SK-N-SH (cell line): ENCODE measurements around the gene ERC2.

Experiments used
- CTCF ChIP-seq: fragments of 200-600 bp; sonication (generic); IDR thresholded peaks from 2 replicates; pipeline ENCODE4 v1.6.1; 2017; ENCODE audit warnings: antibody characterized with exemption, mild to moderate bottlenecking, moderate library complexity
- EZH2phosphoT487 ChIP-seq: fragments of 200-600 bp; sonication (generic); IDR thresholded peaks from 2 replicates; pipeline ENCODE4 v1.6.1; 2017; ENCODE audit warnings: low read depth, mixed run types, mild to moderate bottlenecking, antibody characterized with exemption, moderate library complexity, borderline replicate concordance
- FOXM1 ChIP-seq: IDR thresholded peaks from 2 replicates; pipeline ENCODE4 v1.4.0; 2012; ENCODE audit warnings: low read depth, mild to moderate bottlenecking
- MAX ChIP-seq: IDR thresholded peaks from 2 replicates; pipeline ENCODE4 v1.4.0; 2012; ENCODE audit warnings: low read depth
- MXI1 ChIP-seq: IDR thresholded peaks from 2 replicates; pipeline ENCODE4 v1.6.1; 2012; ENCODE audit warnings: mild to moderate bottlenecking, low read depth, low read length, improper control_type of control experiment
- NRF1 ChIP-seq: IDR thresholded peaks from 2 replicates; pipeline ENCODE4 v1.6.1; 2012; ENCODE audit warnings: low read depth, mild to moderate bottlenecking, low read length
- POLR2AphosphoS5 ChIP-seq: IDR thresholded peaks from 2 replicates; pipeline ENCODE4 v1.6.1; 2012; ENCODE audit warnings: low read depth, low read length
- RAD21 ChIP-seq: IDR thresholded peaks from 2 replicates; pipeline ENCODE4 v1.6.1; 2012; ENCODE audit warnings: mild to moderate bottlenecking, low read length
- SIN3A ChIP-seq: IDR thresholded peaks from 2 replicates; pipeline ENCODE4 v1.6.1; 2012; ENCODE audit warnings: low read depth, mild to moderate bottlenecking, low read length, moderate library complexity, borderline replicate concordance
- SMC3 ChIP-seq: IDR thresholded peaks from 2 replicates; pipeline ENCODE4 v1.6.1; 2012; ENCODE audit warnings: low read depth, low read length, improper control_type of control experiment
- TAF1 ChIP-seq: IDR thresholded peaks from 2 replicates; pipeline ENCODE4 v1.6.1; 2012; ENCODE audit warnings: low read depth, mild to moderate bottlenecking, low read length, moderate library complexity, borderline replicate concordance
- TEAD4 ChIP-seq: IDR thresholded peaks from 2 replicates; pipeline ENCODE4 v1.4.0; 2012; ENCODE audit warnings: mild to moderate bottlenecking, borderline replicate concordance; ENCODE audit not compliant: insufficient read depth
- USF2 ChIP-seq: fragments of 150-350 bp; IDR thresholded peaks from 2 replicates; pipeline ENCODE4 v1.6.1; 2017; ENCODE audit warnings: antibody characterized with exemption, low read length, low read depth, borderline replicate concordance
- YY1 ChIP-seq: IDR thresholded peaks from 2 replicates; pipeline ENCODE4 v1.4.0; 2012; ENCODE audit warnings: low read depth, mild to moderate bottlenecking

- TF ChIP-seq CTCF (no peak), USF2 (no peak), TEAD4 (no peak), FOXM1 (no peak), POLR2AphosphoS5 (no peak), MXI1 (no peak), RAD21 (no peak), MAX (no peak), EZH2phosphoT487 (no peak), SMC3 (no peak), SIN3A (no peak), TAF1 (no peak), NRF1 (no peak), YY1 (no peak)
These were observed 531.7 kb downstream of the ERC2 start for GRCh38 chr3:55936549-55937052.
